Activated CD8-positive, alpha-beta memory T cell treated with anti-CD3 and anti-CD28 coated beads for 48 hours (primary cell): ENCODE results near the gene MCF2L.

Source experiments
- DNase-seq, 3 experiments: peaks; one replicate each; pipeline ENCODE4 v3.0.0-alpha.2; 2020; ENCODE audit warnings: low read depth in 2 of 3, low spot score in 2 of 3

MCF2L gene

DNA sequence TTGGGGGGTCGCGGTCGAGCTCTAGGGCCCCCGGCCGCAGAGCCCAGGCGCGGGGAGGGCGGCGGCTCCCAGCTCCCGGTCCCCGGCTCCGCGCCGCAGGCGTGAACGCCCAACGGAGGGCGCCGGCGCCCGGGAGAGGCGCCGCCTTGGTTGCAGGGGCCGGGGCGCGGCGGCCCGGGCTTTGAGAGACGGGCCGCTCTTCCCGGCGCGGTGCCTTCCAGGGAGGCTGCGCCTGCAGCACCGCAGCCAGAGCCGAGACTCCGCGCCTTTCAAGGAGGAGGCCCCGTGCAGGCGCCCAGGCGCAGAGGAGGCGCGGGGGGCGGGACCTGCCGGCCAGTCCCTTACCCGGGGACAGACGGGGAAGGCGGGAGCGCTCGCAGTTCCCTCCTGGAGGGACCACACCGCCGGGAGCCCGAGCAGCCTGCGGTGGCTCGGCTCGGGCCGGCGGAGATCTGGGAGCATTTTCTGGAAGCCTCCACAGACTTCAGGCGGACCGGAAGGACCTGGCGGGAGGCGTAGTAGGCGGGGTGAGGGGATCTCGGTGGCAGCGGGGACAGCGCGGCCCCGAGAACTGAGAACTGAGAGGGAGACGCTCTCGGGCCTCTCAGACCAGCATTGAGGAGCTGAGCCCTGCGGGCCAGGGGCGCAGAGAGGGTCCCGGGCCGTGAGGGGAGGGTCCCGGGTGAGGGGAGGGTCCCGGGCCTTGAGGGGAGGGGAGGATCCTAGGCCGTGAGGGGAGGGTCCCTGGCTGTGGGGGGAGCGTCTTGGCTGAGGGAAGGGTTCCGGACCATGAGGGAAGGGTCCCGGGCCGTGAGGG lies 25.5 kb upstream of the MCF2L start:
- DNase-seq, result no peak

DNA sequence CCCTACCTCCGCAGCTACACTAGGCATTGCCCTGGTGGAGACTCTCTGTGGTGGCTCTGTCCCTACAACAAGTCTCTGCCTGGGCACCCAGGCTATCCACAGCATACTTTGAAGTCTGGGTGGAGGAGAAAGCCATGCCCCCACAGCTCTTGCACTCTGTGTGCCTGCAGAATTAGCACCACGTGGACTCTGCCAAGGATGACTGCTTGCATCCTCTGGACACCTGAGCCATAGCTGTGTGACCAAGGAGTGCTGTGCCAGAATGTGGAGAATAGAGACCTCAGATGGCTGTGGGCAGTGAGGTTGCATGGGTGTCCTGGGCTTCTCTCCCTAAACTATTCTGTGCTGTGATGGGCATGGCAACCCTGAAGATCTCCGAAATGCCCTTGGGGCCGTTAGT lies 21.2 kb upstream of the MCF2L start:
- DNase-seq, result no peak

DNA sequence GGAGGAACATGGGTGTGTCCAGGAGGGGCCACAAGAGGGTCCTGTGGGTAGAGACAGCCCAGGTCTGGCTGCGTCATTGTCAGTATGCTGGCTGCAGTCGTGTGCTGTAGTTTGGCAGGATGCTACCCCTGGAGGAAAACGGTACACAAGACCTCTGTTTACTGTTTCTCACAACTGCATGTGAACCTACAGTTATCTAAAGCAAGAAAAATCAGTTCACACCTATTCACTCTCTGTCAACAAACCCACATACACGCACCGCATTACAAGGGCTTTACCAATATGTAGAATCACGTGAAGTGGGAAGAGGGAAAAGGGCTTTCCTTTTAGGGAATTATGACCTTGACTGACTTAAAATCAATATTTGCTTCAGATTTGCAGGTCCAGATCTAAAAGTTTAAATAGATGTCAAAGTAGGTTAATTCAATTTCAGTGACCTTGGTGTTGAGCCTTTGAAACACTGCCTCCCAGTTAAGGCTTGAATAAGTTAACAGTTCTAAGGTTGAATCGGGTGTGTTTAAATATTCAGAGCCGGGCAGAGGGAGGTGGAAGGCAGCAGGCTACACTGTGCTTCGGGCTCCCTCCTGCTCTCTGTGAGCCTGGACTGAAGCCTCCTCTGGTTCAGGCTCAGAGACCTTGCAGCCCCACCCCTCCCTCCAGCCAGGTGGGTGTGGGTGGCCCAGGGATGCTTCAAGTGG lies 17.2 kb upstream of the MCF2L start:
- no peak for DNase-seq

DNA sequence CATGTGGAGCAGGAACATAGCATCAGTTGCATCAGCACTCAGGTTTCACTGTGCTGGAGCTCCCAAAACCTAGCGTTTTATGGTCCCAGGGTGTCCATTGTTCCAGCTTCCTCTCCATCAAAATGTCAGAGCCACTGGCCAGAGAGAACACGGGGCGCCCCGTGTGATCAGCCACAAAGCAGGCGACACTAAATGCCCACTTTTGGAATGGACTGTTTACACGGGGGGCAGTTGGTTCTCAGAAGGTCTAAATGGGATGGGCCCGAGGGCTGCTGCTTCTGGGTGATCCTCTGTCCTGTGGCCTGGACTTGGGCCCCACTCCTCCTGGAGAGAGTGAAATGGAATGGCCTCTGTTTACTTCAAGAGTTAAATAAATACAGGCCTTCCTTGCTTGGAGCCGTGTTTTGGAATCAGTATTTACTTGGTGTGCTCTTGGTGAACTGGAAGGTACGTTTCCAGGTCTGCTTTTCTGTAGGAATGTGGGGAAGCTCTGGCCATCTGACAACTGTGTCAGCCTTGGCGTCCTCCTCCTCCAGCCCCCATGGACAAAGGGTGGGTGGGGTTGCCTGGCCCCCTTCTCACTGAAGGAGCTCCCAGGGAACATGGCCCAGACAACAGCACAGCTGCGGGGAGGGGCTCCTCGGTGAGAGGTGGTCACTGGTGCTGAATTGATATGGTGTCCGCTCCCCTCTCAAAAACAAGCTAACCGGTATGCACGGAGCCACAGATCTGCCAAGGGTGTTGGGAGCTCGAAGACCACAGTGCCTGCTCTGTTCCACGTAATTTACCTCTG lies 16.1 kb upstream of the MCF2L start:
- DNase-seq, result no peak

DNA sequence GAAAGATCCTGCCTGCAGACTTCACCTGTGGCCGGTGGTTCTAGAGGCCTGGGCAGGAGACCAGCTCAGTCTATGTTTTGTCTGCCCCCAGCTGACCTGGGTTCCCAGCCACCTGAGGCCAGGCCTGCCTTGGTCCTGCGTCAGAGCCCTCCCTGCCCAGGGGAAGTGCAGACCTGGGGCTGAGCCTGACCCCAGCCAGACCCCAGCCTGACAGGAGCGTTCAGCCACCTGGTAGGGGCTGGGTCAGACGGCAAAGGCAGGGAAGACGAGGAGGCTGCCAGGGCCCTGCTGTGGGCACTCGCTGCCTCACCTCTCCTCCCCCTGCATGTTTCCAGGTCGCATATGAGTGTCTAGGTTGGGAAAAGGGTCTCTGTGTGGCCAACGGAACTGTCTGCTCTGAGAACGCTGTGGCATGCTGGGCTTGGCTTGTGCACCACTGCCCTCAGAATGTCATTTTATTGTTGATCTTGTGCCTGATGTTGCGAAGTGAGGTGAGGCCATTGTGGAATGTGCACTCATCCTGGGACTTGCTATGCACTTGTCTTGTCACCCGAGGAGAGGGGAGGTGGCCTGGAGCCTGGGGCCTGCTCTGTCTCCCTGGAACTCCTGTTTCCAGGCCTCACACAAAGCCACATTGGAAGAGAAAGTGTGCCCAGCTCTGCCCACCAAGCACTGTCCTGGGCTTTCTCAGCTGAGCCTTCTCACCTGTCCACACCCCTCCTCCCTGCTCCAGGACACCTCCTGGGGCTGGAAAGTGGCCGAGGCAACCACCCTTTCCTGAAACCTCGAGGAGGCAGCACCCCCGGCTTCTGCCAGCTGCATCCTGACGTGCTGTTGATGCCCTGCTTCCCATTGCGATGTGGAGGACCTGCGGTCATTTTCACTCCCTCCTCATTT lies 15.2 kb upstream of the MCF2L start:
- no peak for DNase-seq

DNA sequence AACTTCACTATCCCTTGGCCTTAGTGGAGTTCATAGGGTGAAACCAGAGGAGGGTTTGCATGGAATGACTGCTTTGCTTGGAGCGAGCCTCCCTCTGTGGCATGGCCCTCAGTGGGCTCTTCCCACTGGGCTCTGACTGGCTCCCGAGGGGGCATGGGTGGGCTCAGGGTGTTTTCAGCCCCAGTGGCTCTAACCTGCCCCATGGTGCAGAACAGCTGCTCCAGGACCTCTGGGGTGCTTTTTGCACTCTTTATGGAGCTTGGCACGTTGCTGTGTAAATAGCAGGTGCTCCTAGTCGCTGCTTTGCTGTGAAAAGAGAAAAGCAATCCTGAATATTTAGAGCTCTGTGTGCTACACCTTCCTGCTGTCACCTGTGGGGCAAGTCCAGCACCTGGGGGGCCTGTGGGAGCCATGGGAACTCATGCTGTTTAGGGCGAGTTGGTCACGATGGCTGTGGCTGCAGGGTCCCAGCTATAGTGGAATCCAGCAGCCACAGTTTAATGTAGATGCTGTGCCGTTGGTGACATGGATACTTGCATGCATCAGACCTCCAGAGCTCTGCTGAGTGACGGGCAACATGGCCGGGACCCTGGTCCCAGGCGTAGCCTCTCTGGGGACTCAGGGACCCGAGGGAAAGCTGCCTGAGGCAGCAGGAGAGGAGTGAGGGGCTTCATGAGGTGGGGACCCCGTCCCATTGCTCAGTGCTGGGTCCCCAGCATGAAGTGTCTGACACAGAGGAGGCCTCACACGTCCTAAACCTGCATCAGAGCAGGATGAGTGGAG lies 14.3 kb upstream of the MCF2L start:
- DNase-seq, result no peak

DNA sequence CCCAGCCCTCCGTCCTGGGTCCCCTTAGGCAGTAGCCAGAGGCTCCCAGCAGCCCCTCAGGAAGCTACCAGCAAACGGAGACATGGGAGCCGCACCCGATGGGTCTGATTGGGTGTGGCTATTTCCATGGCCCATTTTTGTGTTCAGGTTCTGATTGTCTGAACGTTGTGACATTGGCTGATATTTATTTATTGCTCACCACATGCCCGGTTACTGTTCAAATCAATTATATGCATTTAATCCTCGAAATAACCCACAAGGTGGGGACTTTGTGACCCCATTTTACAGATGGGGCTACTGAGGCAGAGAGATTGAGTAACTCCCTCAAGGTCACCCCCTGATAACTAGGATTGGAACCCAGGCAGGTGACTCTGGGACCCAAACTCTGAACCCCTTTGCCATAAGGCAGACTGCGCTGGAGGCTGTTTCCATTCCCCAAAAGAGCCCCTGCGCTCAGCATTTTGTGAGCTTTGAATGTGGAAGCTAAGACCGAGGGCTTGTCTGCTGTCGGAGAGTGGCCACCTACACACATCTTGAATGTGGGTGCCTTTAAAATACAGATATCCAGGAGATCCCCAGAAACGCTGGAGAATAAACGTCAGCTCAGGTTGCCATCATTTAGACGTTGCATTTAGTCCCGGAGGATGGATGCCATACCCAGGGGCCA lies 13.6 kb upstream of the MCF2L start:
- DNase-seq, result no peak

DNA sequence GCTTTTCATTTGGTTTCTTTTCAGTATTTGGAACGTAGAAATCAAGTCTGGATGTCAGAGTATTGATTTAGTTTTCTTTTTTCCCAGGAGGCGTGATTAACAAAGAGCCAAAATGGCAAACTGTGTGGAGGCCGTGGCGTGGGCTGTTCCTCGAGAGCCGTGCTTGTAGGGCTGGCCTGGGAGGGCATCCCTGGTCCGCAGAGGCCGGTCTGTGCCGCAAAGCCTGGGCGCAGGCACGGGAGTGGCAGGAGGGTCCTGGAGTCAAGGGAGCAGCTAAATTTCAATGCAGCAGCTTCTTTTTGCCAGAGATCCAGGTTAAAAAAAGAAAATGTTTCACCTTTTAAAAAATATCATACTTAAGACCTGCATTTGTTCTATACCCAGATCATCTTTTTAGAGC lies 13.1 kb upstream of the MCF2L start:
- no peak for DNase-seq

DNA sequence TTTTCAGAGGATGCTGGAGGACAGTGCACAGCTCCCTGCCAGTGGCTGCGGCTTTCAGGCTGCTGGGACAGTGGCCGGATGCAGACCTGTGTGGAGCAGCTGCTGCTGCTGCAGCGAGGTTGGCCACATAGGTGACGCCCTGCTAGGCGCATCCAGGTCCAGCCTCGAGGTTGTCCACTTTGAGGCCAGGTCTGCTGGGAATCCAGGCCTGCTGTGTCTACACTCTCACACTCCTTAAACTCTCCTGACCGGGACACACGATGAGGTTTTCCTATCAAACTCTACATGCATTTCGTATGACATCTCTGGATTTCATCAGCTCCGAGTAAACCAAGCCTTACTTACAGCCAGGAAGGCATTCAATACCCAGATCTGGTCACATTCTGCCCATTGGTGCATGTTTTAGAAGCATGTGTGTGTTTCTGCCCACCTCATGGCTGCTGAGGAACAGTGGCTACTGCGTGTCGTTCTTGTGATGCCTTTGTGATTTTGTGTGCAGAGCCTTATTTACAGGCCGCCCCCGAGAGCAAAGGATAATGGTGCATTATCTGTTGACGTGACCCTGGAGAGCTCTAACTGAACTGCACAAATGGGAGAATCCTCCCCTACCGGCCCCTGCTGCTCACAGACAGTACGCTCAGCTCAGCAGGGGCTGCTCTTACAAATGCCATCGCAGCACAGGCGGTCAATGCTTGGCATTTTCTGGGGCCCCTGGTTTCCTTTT lies 12.3 kb upstream of the MCF2L start:
- DNase-seq, result no peak

DNA sequence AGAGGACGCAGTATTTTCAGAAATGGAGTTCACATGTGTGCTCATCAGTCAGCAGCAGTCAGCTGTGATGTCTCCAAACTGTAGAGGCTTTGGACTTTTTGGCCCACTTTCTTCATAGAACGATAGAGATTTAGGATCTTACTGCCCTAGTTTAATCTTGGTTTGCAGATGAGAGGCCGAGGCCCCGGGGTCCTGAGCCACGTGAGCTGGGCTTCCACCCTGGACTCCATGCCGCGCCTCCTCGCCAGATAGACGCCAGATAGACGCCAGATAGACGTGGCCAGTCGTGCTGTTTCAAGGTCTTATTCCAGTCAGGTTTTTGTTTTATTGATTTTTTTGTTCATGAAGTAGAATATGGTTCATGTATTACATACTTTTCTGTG lies 11.7 kb upstream of the MCF2L start:
- no peak for DNase-seq

DNA sequence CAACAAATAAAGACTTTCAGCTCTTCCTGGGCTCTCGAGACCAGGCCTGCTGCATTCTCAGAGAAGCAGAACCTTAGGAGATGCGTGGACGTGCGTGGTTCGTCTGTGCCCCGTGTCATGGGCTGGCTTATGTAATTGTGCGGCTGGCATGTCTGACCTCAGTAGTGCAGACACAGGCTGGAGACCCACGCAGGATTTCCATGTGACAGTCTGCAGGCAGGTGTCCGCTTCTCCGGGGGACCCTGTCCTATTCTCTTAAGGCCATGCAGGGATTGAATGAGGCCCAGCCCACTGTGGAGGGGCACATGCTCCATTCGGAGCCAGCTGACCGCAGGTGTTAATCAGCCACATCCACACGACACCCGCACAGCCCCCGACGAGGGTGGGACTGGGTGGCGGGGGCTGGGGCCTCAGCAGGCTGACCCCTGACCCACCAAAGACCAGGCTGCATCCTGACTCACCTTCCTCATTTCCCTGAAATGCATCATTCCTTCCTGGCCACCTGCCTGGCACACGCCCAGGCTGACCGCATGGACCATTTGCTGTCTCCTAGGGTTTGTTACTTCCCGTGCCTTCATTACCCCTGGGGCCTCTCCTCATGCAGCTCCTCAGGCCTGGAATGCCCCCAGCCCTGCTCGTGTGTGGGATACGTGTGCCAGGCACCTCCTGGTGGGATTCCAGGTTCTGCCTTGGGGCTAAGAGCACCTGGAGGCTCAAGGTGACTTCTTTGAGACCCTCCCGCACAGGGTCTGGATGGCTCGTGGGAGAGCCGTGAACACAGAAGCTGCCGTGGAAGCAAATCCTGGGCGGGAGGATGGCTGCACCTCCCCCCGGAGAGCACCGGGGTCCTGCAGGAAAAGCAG lies 10.7 kb upstream of the MCF2L start:
- DNase-seq, result no peak

DNA sequence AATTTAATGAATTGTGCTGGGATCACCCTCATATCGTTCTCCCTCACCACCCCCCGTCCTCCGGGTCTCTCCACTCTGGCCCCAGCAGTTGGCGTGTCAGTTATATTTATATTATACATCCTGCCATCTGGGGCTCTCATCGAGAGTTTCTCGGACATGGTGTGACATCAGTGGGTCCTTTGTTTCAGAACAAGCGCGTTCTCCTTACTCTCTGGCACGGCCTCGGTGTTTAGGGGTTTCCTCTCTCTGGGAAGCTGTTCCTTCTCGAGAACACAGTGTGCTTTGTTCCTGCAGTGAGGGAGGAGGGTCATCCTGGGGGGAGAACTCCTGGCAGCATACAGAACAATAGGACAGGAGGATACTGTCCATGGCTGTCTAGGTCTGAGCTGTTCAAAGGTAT lies 9.8 kb upstream of the MCF2L start:
- DNase-seq, result no peak

DNA sequence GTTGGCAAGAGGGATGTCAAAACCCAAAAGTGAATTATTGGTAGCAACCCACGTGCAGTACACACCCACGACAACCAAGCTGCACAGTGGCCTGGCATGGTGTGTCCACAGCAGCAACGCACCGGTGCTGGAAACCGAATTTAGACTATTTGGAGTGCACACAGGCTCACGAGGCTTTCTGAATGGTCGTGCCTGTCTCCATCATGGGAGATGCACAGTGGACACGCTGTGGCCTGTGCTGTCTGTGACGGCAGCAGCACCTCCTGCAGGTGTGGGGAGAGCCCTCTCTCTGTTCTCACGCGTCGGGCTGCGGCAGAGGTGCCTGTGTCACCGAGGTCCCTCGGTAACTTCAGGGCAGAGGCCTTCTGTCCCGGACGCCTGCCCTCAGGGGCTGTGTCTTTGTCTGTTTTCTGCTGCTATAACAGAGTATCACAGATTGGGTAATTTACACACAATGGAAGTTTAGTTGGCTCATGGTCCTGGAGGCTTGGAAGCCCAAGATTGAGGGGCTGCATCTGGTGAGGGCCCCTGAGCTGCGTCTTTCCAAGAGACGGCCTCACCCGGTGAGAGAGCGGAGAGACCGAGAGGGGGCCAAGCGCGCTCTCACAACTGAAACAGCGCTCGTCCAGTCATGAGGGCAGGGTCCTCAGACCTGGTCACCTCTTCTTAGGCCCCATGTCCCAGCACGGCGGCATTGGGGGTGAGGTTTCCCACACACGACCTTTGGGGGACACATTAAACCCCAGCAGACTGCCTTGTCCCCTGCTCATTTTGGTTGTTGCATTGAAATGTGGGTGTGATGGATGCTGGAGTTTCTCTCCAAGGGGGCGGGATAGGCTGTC lies 9.1 kb upstream of the MCF2L start:
- DNase-seq, result no peak

DNA sequence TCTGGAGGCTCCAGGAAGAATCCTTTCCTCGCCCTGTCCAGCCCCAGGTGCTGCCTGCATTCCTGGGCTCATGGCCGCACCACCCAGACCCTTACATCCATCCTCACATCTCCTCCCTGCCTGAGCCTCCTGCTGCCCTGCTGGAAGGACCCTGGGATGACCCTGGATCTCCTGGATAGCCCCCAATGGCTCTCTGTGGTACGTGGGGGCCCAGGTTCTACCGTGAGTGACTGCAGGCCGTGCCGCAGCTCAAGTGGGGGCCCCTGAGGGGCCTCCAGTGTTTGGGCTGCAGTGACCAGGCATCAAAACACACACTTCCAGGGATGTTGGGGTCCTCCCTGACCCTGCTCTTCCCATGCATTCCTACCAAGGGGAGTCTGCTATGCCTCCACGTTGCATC lies 8.3 kb upstream of the MCF2L start:
- DNase-seq, result no peak

DNA sequence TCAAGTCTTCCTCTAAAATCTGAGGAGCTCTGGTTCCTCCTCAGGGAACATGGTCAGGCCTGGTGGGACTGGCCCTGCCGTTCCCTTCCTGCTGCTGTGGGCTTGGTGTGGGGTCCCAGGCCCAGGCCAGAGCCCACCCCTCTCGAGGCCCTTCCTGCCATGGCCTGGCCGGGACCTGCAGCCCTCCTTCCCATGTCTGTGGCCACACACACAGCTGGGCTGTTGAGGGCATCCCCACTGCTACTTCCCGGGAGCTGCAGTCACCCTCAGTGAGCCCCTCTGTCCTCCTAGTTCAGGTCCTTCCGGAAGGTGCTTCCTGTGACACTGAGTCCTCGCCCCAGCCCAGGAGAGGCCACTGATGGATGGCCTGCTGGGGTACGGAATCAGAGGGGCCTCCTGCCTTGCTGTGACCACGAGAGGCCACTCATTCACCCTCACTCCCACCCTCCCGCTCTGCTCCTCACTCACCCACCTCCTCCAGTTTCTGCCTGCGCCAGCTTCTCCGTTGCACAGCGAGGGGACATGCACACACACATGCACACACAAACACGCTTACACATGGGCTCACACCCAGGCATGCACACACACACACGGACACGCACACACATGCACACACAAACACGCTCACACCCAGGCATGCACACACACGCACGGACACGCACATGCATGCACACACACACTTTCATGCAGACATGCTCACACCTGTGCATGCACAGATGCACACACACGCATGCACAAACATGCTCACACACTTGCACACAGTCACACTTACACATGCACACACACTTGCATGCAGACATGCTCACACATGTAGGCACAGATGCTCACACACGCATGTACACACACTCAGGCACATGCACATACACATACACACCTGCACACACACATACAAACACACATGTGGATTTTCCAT lies 7.3 kb upstream of the MCF2L start:
- no peak for DNase-seq

DNA sequence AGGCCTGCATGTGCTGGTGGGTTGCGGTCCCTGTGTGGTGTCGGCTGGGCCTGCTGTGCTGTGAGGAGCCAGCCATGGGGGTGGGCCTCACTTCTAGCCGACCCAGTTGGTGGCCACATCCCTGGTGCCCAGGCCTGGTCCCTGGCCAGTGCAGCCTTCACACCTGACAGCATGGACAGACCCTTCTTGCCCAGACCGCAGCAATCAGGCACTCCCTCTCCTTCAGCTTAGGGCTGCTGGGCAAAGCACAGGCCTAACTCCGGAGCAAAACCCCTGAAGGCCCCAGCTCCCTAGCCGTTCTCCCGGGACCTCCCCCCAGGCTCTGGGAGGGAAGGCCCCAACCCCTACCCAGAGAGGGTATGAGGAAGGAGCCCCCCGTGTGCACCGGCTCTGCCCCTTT lies 6.6 kb upstream of the MCF2L start:
- DNase-seq, result no peak
